GM12878 (cell line): Measurements from ENCODE around the gene CREBBP.

Experiments
- CBX5 ChIP-seq: sonication (generic); IDR thresholded peaks from 2 replicates; pipeline ENCODE4 v1.6.1; 2016; ENCODE audit warnings: low read depth, moderate library complexity, mild to moderate bottlenecking, inconsistent platforms
- CHD2 ChIP-seq: IDR thresholded peaks from 2 replicates; pipeline ENCODE4 v1.6.1; 2011; ENCODE audit warnings: low read depth, low read length, improper control_type of control experiment, borderline replicate concordance
- CTCF ChIP-seq, 3 experiments: IDR thresholded peaks in 2 of 3; conservative IDR thresholded peaks in 1 of 3; 2 replicates each; pipeline ENCODE4 v1.5.1; 2011; ENCODE audit warnings: low read depth in 3 of 3, low read length in 3 of 3, mild to moderate bottlenecking in 3 of 3, control low read depth in 2 of 3, moderate library complexity in 2 of 3, inconsistent platforms in 1 of 3, mixed read lengths in 1 of 3; ENCODE audit not compliant: control insufficient read depth in 2 of 3, insufficient read depth in 1 of 3; ENCODE audit errors: extremely low read depth in 1 of 3
- EP300 ChIP-seq, 2 experiments: fragments of 150-350 bp in 1 of 2; IDR thresholded peaks; 2 replicates each; pipeline ENCODE4 v1.6.1; 2011 to 2012; ENCODE audit warnings: low read depth in 2 of 2, low read length in 2 of 2, borderline replicate concordance in 1 of 2, improper control_type of control experiment in 1 of 2, inconsistent platforms in 1 of 2; ENCODE audit not compliant: control insufficient read depth in 1 of 2
- FOS ChIP-seq: IDR thresholded peaks from 3 replicates; pipeline ENCODE4 v1.6.1; 2011; ENCODE audit warnings: borderline replicate concordance; ENCODE audit not compliant: insufficient read length; ENCODE audit errors: extremely low read depth
- IRF3 ChIP-seq: fragments of 450-650 bp; IDR thresholded peaks from 2 replicates; pipeline ENCODE4 v1.6.1; 2014; ENCODE audit warnings: mild to moderate bottlenecking
- NFYA ChIP-seq: IDR thresholded peaks from 2 replicates; pipeline ENCODE4 v1.6.1; 2011; ENCODE audit warnings: low read depth, mild to moderate bottlenecking, low read length, improper control_type of control experiment, borderline replicate concordance
- POLR2A ChIP-seq: IDR thresholded peaks from 2 replicates; pipeline ENCODE4 v1.6.1; 2011; ENCODE audit warnings: low read depth, mild to moderate bottlenecking, low read length
- RAD21 ChIP-seq: IDR thresholded peaks from 2 replicates; pipeline ENCODE4 v1.6.1; 2011; ENCODE audit warnings: mild to moderate bottlenecking, low read depth, low read length, moderate library complexity; ENCODE audit not compliant: insufficient read depth
- RCOR1 ChIP-seq: conservative IDR thresholded peaks from 2 replicates; pipeline ENCODE4 v1.6.1; 2012; ENCODE audit warnings: low read depth, low read length, improper control_type of control experiment
- RFX5 ChIP-seq: IDR thresholded peaks from 2 replicates; pipeline ENCODE4 v1.6.1; 2011; ENCODE audit warnings: low read depth, low read length, improper control_type of control experiment
- TCF12 ChIP-seq: IDR thresholded peaks from 2 replicates; pipeline ENCODE4 v1.6.1; 2011; ENCODE audit warnings: low read depth, mild to moderate bottlenecking, low read length
- ZBTB11 ChIP-seq: fragments of 450-650 bp; formaldehyde crosslinking; IDR thresholded peaks from 2 replicates; pipeline ENCODE4 v1.5.0; 2022; ENCODE audit warnings: mild to moderate bottlenecking, missing genetic modification characterization

- TF ChIP-seq RFX5 (no peak), ZBTB11 (CRISPR knock-in tag) (no peak), TCF12 (no peak), RCOR1 (no peak), CTCF (IDR thresholded peaks at IDR 0.05 in 2 of 3, conservative IDR thresholded peaks at IDR 0.05 in 1 of 3; ENCODE audit: control insufficient read depth in 2 of 3, extremely low read depth in 1 of 3, insufficient read depth in 1 of 3, low read depth in 3 of 3, low read length in 3 of 3) (no peak), EP300 (IDR thresholded peaks at IDR 0.05; ENCODE audit: borderline replicate concordance in 1 of 2, control insufficient read depth in 1 of 2, low read depth in 2 of 2, low read length in 2 of 2) (no peak), CBX5 (no peak), FOS (no peak), NFYA (no peak), CHD2 (no peak), RAD21 (no peak), POLR2A (no peak), IRF3 (no peak)
Measured at GRCh38 chr16:3908951-3909437, 28.5 kb upstream of the CREBBP start.
